D341Med (cell line): ENCODE results near the gene IRX3.

Source experiments
- DNase-seq: peaks from one replicate; pipeline ENCODE4 v3.0.0; 2012; ENCODE audit warnings: low spot score

Gene IRX3

GRCh38 chr16:54286366-54287130, at the start of gene IRX3:
TSS of gene IRX3 (minus strand) at chr16:54286787. CDS start at chr16:54286050, 737 bp downstream.
- peak; percentile 61 for DNase-seq

DNA sequence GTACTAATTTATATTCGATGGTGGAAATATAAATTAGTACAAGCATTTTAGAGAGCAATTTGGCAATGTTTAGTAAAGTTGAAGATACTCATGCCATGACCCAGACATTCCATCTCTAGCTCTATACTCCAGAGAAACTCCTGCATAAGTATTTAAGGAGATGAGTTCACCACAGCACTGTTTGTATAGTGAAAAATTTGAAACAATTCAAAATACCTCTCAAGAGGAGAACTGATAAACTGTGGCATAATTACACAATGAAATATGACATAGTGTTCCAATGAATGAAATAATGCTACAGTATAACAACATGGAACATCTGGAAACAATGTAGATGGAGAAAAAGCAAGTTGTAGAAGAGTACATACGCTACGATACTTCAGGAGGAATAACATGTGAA, 48.6 kb upstream of the IRX3 start:
- DNase-seq: no peak

DNA sequence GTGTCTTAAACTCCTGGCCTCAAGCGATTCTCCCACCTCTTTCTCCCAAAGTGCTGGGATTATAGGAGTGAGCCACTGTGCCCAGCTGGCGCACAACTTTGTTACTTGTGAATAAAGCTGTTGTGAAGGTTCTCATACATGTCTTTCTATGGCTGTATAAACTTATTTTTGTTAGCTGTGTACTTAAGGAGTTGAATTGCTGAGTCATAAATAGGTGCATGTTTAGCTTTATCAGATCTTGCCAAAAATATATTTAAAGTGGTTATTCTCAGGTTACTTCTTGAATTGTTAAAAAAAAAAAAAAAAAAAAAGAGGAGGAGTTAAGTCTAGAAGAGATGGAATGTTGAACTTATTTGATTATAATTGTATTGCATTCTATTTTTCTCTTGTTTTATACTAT, 47.6 kb upstream of the IRX3 start:
- no peak for DNase-seq

GRCh38 chr16:54331241-54332002, 44.8 kb upstream of the IRX3 start:
- no peak for DNase-seq

GRCh38 chr16:54327609-54328008, 41.0 kb upstream of the IRX3 start:
- no peak for DNase-seq

- no peak for DNase-seq
Measured at GRCh38 chr16:54326266-54326662, 39.7 kb upstream of the IRX3 start.

- no peak for DNase-seq
Measured at GRCh38 chr16:54325616-54326265, 39.2 kb upstream of the IRX3 start.

- DNase-seq: no peak
Measured at GRCh38 chr16:54324716-54325115, 38.1 kb upstream of the IRX3 start.

GRCh38 chr16:54320697-54321340, 34.2 kb upstream of the IRX3 start:
- DNase-seq: no peak

DNA sequence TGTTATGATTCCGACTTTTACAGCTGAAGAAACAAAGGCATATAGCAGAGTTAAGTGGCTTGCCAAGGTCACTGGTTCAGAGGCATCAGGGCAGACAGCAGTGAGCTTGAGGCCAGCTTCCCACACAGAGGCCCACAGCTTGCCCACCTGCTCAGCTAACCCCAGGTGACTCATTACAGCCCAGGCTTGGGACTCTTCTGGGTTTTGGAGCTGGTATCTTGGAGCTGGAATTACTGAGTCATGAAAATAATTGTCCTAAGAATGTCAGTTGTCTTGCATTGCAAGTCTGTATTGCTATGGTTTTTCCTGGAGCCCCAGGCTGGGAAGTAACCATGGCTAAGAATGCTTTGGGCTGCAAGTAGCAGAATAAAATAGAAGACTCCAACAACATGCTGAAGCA, 32.4 kb upstream of the IRX3 start:
- DNase-seq: no peak

DNA sequence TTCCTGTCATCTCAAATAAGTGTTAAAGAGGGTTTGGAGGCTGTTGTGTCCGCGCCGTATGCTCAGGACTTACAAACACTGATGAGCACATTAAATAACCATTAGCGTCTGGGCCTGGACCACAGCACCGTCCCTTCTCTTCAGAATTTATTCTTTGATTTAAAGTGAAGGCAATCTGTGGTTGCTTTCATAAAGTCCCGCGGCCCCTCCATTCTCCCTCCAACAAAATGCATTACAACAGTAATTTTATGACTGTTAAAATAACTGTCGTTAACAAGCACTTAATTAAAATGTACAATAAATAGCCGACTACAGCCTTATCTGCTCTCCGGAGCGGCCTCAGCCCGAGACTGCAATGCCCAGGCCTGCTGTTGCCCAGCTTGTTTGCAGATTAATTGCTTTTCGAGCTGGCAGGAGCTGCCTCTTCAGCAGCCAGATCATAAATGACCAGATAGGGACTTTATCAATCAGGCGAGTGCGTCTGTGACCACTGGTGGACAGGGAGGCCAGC, 30.6 kb upstream of the IRX3 start:
- no peak for DNase-seq

- DNase-seq: no peak
Measured at GRCh38 chr16:54316095-54316889, 29.7 kb upstream of the IRX3 start.

- no peak for DNase-seq
Measured at GRCh38 chr16:54313789-54314188, 27.2 kb upstream of the IRX3 start.

DNA sequence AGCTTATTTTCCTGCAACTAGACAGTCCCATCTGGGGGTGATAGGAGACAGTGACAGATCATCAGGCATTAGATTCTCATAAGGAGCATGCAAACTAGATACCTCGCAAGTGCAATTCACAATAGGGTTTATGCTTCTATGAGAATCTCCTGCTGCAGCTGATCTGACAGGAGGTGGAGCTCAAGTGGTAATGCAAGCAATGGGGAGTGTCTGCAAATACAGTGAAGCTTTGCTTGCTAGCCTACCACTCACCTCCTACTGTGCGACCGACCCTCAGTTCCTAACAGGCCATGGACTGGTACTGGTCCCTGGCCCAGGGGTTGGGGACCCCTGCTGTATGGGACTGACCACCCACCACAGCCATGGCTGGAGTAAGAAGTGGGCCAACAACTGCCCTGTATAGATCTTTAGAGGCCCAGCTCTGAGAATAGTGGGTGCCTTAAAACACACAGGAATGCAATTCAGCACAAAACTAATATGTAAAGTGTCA, 26.0 kb upstream of the IRX3 start:
- no peak for DNase-seq

- no peak for DNase-seq
Measured at GRCh38 chr16:54309341-54309740, 22.8 kb upstream of the IRX3 start.

- no peak for DNase-seq
Measured at GRCh38 chr16:54305080-54305479, 18.5 kb upstream of the IRX3 start.

- no peak for DNase-seq
Measured at GRCh38 chr16:54303613-54304012, 17.0 kb upstream of the IRX3 start.

DNA sequence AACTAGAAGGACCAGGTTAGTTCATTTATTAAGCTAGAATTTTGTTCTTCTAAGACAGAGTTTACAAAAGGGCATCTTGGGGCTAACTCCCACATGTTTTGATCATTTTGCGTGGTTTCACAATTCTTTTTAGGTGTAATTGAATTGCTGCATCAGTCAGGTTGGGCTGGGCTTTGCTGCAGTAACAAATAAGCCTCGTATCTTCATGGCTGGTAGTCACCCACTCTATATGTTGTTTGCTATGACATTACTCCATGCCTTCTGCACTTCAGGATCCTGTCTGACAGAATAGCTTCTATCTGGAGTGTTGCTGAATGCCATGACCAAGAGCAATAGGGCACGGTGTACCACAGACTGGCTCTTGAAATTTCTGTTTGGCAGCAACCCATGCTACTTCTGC, 10.6 kb upstream of the IRX3 start:
- DNase-seq: no peak

- DNase-seq: no peak
Measured at GRCh38 chr16:54296543-54296942, 10.0 kb upstream of the IRX3 start.

- DNase-seq: no peak
Measured at GRCh38 chr16:54291656-54292487, 5.3 kb upstream of the IRX3 start.
